ENCODE measurements around the gene LY6G6D. TPM values are rescaled to one million over a fixed set of nuclear protein-coding genes. Genes with fewer than 3 reads are reported as not detected.

LY6G6D gene
- total and polyA plus RNA-seq, 2 of the 13 experiments (the other 11 are each of a cell fraction or from before 2014, with no cell fraction given), result not detected

GRCh38 chr6:31689249-31690110, 25.7 kb upstream of the LY6G6D start (continued):
- TF ChIP-seq, protein P1, sequence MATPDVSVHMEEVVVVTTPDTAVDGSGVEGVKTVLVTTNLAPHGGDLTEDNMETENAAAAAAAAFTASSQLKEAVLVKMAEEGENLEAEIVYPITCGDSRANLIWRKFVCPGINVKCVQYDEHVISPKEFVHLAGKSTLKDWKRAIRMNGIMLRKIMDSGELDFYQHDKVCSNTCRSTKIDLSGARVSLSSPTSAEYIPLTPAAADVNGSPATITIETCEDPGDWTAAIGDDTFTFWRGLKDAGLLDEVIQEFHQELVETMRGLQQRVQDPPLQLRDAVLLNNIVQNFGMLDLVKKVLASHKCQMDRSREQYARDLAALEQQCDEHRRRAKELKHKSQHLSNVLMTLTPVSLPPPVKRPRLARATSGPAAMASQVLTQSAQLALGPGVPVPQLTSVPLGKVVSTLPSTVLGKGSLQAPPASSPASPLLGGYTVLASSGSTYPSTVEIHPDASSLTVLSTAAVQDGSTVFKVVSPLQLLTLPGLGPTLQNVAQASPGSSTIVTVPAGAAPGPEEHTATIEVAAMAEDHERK (CRISPR knock-in tag; IDR thresholded peaks at IDR 0.05; ENCODE audit: low read depth), result no peak
- TF ChIP-seq ZC3H13 (CRISPR knock-in tag; IDR thresholded peaks at IDR 0.05) (no peak), DR1 (CRISPR knock-in tag; IDR thresholded peaks at IDR 0.05) (no peak), STAG1 (CRISPR knock-in tag; IDR thresholded peaks at IDR 0.05) (peak; percentile 34; the same call in 1 of the 2 replicates), DBP (CRISPR knock-in tag; IDR thresholded peaks at IDR 0.05; ENCODE audit: not compliant biosample characterization) (no peak), ZNF709 (CRISPR knock-in tag; IDR thresholded peaks at IDR 0.05) (no peak), CTCF (CRISPR knock-in tag; IDR thresholded peaks at IDR 0.05) (peak; percentile 69), ERF (CRISPR knock-in tag; IDR thresholded peaks at IDR 0.05) (no peak), FOXA1 (IDR thresholded peaks at IDR 0.05) (no peak), FOXA1 (CRISPR knock-in tag; IDR thresholded peaks at IDR 0.05) (no peak), ZNF530 (CRISPR knock-in tag; IDR thresholded peaks at IDR 0.05; ENCODE audit: low read depth) (no peak), ZNF768 (CRISPR knock-in tag; IDR thresholded peaks at IDR 0.05) (peak; percentile 20; the same call in 1 of the 2 replicates), RAD21 (CRISPR knock-in tag; IDR thresholded peaks at IDR 0.05) (peak; percentile 41; the same call in 1 of the 2 replicates), ZNF556 (CRISPR knock-in tag; IDR thresholded peaks at IDR 0.05; ENCODE audit: borderline replicate concordance) (no peak), ZNF264 (CRISPR knock-in tag; IDR thresholded peaks at IDR 0.05) (no peak), BHLHE40 (IDR thresholded peaks at IDR 0.05; ENCODE audit: low read length) (no peak)
- TF ChIP-seq, protein P2, sequence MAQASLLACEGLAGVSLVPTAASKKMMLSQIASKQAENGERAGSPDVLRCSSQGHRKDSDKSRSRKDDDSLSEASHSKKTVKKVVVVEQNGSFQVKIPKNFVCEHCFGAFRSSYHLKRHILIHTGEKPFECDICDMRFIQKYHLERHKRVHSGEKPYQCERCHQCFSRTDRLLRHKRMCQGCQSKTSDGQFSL (CRISPR knock-in tag; IDR thresholded peaks at IDR 0.05), result no peak
- TF ChIP-seq, protein P3, sequence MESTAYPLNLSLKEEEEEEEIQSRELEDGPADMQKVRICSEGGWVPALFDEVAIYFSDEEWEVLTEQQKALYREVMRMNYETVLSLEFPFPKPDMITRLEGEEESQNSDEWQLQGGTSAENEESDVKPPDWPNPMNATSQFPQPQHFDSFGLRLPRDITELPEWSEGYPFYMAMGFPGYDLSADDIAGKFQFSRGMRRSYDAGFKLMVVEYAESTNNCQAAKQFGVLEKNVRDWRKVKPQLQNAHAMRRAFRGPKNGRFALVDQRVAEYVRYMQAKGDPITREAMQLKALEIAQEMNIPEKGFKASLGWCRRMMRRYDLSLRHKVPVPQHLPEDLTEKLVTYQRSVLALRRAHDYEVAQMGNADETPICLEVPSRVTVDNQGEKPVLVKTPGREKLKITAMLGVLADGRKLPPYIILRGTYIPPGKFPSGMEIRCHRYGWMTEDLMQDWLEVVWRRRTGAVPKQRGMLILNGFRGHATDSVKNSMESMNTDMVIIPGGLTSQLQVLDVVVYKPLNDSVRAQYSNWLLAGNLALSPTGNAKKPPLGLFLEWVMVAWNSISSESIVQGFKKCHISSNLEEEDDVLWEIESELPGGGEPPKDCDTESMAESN (CRISPR knock-in tag; conservative IDR thresholded peaks at IDR 0.05), result no peak
- TF ChIP-seq, protein P4, sequence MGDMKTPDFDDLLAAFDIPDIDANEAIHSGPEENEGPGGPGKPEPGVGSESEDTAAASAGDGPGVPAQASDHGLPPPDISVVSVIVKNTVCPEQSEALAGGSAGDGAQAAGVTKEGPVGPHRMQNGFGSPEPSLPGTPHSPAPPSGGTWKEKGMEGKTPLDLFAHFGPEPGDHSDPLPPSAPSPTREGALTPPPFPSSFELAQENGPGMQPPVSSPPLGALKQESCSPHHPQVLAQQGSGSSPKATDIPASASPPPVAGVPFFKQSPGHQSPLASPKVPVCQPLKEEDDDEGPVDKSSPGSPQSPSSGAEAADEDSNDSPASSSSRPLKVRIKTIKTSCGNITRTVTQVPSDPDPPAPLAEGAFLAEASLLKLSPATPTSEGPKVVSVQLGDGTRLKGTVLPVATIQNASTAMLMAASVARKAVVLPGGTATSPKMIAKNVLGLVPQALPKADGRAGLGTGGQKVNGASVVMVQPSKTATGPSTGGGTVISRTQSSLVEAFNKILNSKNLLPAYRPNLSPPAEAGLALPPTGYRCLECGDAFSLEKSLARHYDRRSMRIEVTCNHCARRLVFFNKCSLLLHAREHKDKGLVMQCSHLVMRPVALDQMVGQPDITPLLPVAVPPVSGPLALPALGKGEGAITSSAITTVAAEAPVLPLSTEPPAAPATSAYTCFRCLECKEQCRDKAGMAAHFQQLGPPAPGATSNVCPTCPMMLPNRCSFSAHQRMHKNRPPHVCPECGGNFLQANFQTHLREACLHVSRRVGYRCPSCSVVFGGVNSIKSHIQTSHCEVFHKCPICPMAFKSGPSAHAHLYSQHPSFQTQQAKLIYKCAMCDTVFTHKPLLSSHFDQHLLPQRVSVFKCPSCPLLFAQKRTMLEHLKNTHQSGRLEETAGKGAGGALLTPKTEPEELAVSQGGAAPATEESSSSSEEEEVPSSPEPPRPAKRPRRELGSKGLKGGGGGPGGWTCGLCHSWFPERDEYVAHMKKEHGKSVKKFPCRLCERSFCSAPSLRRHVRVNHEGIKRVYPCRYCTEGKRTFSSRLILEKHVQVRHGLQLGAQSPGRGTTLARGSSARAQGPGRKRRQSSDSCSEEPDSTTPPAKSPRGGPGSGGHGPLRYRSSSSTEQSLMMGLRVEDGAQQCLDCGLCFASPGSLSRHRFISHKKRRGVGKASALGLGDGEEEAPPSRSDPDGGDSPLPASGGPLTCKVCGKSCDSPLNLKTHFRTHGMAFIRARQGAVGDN (CRISPR knock-in tag; IDR thresholded peaks at IDR 0.05), result 0 out of 2 replicates have a peak, but pooled peaks have one; percentile 12

All from HepG2 (cell line).